ENCODE measurements around the gene MECP2. TPM values are rescaled to one million over a fixed set of nuclear protein-coding genes. Genes with fewer than 3 reads are reported as not detected.

MECP2 gene
- total RNA-seq, 1 donor, result 27.4 TPM

- DNase-seq (ENCODE audit: low read depth), result no peak
- TF ChIP-seq CTCF (IDR thresholded peaks at IDR 0.05; ENCODE audit: insufficient read depth, low read length), result no peak
- no peak overlapping the region for H3K4me3 ChIP-seq (ENCODE audit: low read depth, low read length)
Measured at GRCh38 chrX:154027022-154027402, 70.5 kb downstream of the MECP2 start.

GRCh38 chrX:154026136-154027021, 71.1 kb downstream of the MECP2 start:
- no peak overlapping the region for H3K4me3 ChIP-seq (ENCODE audit: low read depth, low read length)
- DNase-seq (ENCODE audit: low read depth), result no peak
- no peak for TF ChIP-seq CTCF (IDR thresholded peaks at IDR 0.05; ENCODE audit: insufficient read depth, low read length)

- H3K4me3 ChIP-seq (ENCODE audit: low read depth, low read length), result no peak overlapping the region
- DNase-seq (ENCODE audit: low read depth), result no peak
- no peak for TF ChIP-seq CTCF (IDR thresholded peaks at IDR 0.05; ENCODE audit: insufficient read depth, low read length)
Measured at GRCh38 chrX:154025230-154025629, 72.3 kb downstream of the MECP2 start.

- no peak for DNase-seq (ENCODE audit: low read depth)
- no peak for TF ChIP-seq CTCF (IDR thresholded peaks at IDR 0.05; ENCODE audit: insufficient read depth, low read length)
Measured at GRCh38 chrX:154024271-154024670, 73.2 kb downstream of the MECP2 start.

GRCh38 chrX:154023276-154024000, 74.1 kb downstream of the MECP2 start:
- DNase-seq (ENCODE audit: low read depth), result no peak
- no peak for TF ChIP-seq CTCF (IDR thresholded peaks at IDR 0.05; ENCODE audit: insufficient read depth, low read length)
- H3K4me3 ChIP-seq (ENCODE audit: low read depth, low read length), result no peak overlapping the region

More at GRCh38 chrX:154024271-154024670, 73.2 kb downstream of the MECP2 start:
- no peak overlapping the region for H3K4me3 ChIP-seq (ENCODE audit: low read depth, low read length)

GRCh38 chrX:154022108-154022507, 75.4 kb downstream of the MECP2 start:
- no peak overlapping the region for H3K4me3 ChIP-seq (ENCODE audit: low read depth, low read length)
- no peak for TF ChIP-seq CTCF (IDR thresholded peaks at IDR 0.05; ENCODE audit: insufficient read depth, low read length)
- no peak for DNase-seq (ENCODE audit: low read depth)

Data from fibroblast of the aortic adventitia (primary cell).